MV-4-11 (cell line): ENCODE measurements around the gene METTL8.
"Not testable (repeated sequence)": the region's sequence is repeated elsewhere in the genome, so short reads cannot be mapped to it uniquely, and the experiment has no call there.

Experiments used
- DNase-seq: peaks from one replicate; lab custom pipeline; 2025; lab: John Stamatoyannopoulos, UW

The METTL8 gene

DNA sequence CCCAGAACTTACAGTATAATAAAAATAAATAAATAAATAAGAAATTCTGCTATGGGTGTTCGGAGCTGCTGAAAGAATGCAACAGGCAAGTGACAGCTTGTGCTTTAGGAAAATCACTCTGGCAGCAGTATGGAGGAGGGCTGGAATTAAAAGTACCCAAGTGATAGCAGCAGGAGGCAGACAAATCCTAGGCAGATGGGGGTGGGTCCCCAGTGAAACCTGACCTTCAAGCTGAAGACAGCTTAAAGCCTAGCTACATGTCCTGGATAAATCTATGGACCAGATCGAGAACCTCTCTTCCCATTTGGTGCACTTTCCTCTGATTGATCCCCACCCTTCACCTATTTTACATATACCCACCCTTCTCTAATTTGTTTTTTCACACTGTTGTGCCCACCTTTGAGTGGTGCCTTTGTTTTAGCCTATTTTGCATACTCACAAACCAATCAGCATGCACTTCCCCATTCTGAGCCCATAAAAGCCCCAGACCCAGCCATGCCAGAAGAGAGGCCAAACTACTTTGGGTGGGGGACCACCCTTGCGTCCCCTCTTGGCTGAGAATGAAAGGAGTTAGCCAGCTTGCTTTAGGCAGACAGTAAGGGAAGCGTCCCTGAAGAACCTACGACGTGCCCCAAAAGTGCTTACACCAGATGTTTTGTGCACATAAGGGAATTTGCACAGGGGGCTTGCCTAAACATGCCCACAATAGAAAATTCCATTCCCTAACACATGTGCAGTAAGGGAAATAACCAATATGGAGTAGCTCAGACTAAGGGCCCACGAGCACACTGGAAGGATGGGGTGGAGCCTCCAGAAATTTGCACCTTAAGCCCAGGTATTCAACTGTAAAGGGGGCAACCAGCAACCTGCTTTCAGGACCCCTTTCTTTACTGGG, 3.0 kb downstream of the METTL8 start:
- DNase-seq = peak; percentile 9

- DNase-seq = not testable (repeated sequence)
Observed at GRCh38 chr2:171422710-171423495, 10.9 kb downstream of the METTL8 start.

- DNase-seq = no peak
Observed at GRCh38 chr2:171420728-171421563, 12.8 kb downstream of the METTL8 start.

- DNase-seq = no peak
Observed at GRCh38 chr2:171419333-171419732, 14.5 kb downstream of the METTL8 start.

GRCh38 chr2:171416009-171416926, 17.5 kb downstream of the METTL8 start:
- peak; percentile 74 for DNase-seq

DNA sequence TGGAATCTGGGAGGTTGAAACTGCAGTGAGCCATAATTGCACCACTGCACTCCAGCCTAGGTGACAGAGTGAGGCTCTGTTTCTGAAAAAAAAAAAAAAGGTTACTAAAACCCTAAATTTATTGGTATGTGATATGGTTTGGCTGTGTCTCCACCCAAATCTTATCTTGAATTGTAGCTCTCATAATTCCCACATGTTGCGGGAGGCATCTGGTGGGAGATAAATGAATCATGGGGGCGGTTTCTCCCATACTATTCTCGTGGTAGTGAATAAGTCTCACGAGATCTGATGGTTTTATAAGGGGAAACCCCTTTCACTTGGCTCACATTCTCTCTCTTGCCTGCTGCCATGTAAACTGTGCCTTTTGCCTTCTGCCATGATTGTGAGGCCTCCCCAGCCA, 19.1 kb downstream of the METTL8 start:
- DNase-seq = not testable (repeated sequence)

GRCh38 chr2:171412571-171413175, 21.1 kb downstream of the METTL8 start:
- DNase-seq = no peak

DNA sequence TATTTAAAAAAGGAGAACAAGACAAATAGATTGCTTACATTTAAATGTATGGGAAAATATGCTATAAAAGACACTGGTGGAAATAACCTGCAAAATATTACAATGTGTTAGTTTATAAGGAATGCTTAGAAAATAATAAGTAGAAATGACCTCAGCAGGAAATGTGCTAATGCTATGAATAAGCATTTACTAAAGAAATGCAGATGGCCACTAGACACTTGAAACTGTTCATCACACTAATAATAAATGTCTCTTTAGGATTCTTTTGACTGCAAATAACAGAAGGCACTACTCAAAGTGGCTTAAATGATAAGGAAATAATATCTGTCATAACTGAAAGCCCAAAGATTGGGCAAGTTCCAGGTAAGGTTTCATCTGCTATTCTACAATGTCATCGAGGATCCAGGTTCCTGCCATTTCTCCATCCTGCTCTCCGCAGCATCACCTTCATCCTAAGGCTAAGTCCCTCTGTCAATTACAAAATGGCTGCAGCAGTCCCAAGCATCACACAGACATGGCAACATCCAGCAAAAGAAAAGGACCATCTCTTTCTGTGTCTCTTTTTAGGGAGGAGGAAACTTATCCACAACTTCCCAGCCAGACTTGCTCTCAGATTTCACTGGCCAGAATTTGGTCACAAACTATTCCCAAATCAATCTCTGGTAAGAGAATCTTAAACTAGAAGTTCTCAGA, 21.9 kb downstream of the METTL8 start:
- DNase-seq = no peak

DNA sequence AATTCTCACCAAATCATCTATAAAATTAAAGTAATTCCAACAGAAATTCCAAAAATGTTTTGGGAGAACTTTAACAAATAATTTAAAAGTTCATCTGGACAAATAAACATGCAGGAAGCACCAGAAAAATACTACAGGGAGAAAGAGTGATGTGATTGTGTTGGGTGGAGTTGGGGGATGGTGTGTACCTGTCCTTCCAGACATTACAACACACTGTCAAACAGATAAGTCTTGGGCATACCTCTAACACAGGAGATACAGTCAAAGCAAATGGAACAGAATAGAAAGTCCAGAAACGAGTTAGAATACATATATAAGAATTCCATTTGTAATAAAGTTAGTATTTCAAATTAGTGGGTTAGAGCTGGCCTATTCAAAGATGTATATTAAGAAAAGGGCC, 22.6 kb downstream of the METTL8 start:
- no peak for DNase-seq

- no peak for DNase-seq
Observed at GRCh38 chr2:171410624-171411023, 23.2 kb downstream of the METTL8 start.

- no peak for DNase-seq
Observed at GRCh38 chr2:171410101-171410500, 23.7 kb downstream of the METTL8 start.

DNA sequence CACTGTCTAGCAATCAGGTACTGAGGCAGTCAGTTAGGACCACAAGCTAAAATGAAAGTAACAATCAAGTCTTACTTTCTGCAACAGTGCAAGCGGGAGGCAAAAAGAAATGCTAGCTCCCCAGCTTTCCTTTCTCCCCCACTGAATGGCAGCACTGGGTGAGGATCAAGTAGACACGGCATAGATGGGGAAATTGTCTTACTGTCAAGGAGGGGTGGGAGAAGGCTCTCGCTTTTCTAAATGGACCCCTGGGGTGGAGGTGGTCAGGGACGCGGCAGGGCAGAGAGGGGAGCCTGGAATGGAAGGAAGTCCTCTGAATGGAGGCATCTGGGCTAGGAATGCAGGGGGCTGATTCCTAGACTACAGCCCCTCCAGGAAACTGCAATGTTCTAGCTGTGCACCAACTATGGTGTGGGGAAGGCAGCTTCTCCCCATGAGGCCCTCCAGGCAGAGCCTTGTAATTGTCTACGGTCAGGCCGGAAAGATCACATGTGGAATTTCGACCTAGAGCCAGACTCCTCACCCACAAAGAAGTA, 24.3 kb downstream of the METTL8 start:
- DNase-seq = no peak

- DNase-seq = no peak
Observed at GRCh38 chr2:171407676-171408044, 26.1 kb downstream of the METTL8 start.

- DNase-seq = peak; percentile 80
Observed at GRCh38 chr2:171407030-171407675, 26.6 kb downstream of the METTL8 start.

- DNase-seq = no peak
Observed at GRCh38 chr2:171406044-171406443, 27.7 kb downstream of the METTL8 start.

DNA sequence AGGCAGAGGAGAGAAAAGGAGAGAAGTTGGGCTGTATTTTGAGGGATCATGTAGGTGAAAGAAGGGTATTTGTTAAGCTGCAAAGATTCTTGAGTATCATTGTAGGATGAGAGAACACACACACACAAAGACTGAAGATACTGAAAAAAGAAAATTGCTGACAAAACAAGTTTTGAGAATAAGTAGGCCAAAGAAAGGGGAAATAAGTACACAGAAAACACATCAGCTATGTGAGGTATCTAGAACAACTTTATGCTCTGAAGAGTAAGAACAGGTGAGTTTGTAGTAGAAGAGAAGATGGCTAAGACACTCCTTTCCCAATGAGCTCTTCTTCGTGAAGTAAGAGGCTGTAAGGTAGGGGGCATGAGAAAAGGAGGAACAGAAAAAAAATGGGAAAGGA, 28.2 kb downstream of the METTL8 start:
- DNase-seq = no peak

GRCh38 chr2:171404719-171405118, 29.1 kb downstream of the METTL8 start:
- DNase-seq = no peak

DNA sequence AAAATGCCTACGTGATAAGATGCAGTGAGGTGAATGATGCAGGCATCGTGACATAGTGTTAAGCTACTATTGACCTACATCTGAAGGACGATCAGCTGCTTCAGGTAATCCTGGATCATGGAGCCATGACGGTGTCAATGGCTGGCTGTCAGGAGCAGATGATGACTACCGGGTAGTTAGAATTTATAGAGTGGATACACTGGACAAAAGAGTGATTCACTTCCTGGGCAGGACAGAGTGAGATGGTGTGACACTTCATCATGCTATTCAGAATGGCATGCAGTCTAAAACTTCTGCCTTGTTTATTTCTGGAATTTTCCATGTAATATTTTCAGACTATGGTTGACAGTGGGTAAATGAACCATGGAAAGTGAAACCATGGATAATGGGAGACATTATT, 29.5 kb downstream of the METTL8 start:
- DNase-seq = no peak

DNA sequence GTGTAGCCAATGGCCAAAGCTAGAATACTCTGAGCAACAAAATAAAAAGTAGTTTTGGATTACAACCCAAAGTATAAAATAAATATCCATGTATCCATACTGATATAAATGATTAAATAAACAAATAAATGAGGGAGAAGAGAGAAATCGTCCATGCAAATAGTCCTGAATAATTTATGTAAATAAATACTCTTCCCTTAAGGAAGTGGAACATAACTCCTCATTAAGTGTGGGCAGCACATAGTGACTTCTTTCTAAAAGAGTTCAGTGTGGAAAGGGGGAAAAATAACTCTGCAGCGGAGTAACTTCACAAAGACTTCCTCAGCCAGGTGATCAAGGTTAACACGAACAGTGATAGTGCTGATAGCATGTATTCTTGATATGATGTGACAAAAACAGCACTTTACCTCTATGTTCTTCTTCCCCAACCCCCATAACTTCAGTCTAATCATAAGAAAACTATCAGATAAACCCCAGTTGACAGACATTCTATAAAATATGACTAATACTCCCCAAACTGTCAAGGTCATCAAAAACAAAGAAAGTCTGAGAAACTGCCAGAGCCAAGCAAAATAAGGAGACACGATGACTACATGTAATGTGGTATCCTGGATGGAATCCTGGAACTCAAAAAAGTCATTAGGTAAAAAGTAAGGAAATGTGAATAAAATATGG, 30.7 kb downstream of the METTL8 start:
- no peak for DNase-seq
